ENCODE measurements around the gene MTA1.

GRCh38 chr14:105444859-105445258 is 25.2 kb downstream of the MTA1 start:
- TF ChIP-seq, protein P1, sequence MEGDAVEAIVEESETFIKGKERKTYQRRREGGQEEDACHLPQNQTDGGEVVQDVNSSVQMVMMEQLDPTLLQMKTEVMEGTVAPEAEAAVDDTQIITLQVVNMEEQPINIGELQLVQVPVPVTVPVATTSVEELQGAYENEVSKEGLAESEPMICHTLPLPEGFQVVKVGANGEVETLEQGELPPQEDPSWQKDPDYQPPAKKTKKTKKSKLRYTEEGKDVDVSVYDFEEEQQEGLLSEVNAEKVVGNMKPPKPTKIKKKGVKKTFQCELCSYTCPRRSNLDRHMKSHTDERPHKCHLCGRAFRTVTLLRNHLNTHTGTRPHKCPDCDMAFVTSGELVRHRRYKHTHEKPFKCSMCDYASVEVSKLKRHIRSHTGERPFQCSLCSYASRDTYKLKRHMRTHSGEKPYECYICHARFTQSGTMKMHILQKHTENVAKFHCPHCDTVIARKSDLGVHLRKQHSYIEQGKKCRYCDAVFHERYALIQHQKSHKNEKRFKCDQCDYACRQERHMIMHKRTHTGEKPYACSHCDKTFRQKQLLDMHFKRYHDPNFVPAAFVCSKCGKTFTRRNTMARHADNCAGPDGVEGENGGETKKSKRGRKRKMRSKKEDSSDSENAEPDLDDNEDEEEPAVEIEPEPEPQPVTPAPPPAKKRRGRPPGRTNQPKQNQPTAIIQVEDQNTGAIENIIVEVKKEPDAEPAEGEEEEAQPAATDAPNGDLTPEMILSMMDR (IDR thresholded peaks at IDR 0.05), result no peak
- no peak for TF ChIP-seq POLR2A (IDR thresholded peaks at IDR 0.05)

Data from adrenal gland (tissue), 5 donors.